Superior temporal gyrus (tissue), 1 donor: ENCODE data around the gene PTHLH.
A peak's percentile ranks its signal among the peaks of the same experiment; 100 is the strongest.

Experiments
- DNase-seq: peaks from one replicate; pipeline ENCODE4 v3.0.0-alpha.2; 2016; ENCODE audit errors: extremely low spot score

The PTHLH gene

GRCh38 chr12:27974735-27975221, 2.2 kb upstream of the PTHLH start:
- no peak for DNase-seq

- DNase-seq = no peak
Measured at GRCh38 chr12:27973487-27973890, 956 bp upstream of the PTHLH start.

GRCh38 chr12:27971606-27972005, 927 bp downstream of the PTHLH start:
- DNase-seq = no peak

- no peak for DNase-seq
Measured at GRCh38 chr12:27971121-27971489, 1.4 kb downstream of the PTHLH start.

GRCh38 chr12:27970401-27971120, 2.0 kb downstream of the PTHLH start:
- DNase-seq = no peak

GRCh38 chr12:27969624-27970400, 2.7 kb downstream of the PTHLH start:
- DNase-seq = peak; percentile 31

GRCh38 chr12:27968972-27969623, 3.4 kb downstream of the PTHLH start:
- no peak for DNase-seq

GRCh38 chr12:27967551-27968054, 4.9 kb downstream of the PTHLH start:
- DNase-seq = no peak

GRCh38 chr12:27966870-27967269, 5.7 kb downstream of the PTHLH start:
- no peak for DNase-seq

GRCh38 chr12:27965966-27966365, 6.6 kb downstream of the PTHLH start:
- DNase-seq = no peak

- no peak for DNase-seq
Measured at GRCh38 chr12:27965411-27965810, 7.1 kb downstream of the PTHLH start.

- DNase-seq = no peak
Measured at GRCh38 chr12:27964123-27964522, 8.4 kb downstream of the PTHLH start.

- DNase-seq = no peak
Measured at GRCh38 chr12:27960821-27961220, 11.7 kb downstream of the PTHLH start.

GRCh38 chr12:27958675-27959074, 13.9 kb downstream of the PTHLH start:
- DNase-seq = no peak

- no peak for DNase-seq
Measured at GRCh38 chr12:27957366-27957765, 15.2 kb downstream of the PTHLH start.

- no peak for DNase-seq
Measured at GRCh38 chr12:27953817-27954216, 18.7 kb downstream of the PTHLH start.

- DNase-seq = no peak
Measured at GRCh38 chr12:27953348-27953747, 19.2 kb downstream of the PTHLH start.

- DNase-seq = no peak
Measured at GRCh38 chr12:27952510-27952909, 20.0 kb downstream of the PTHLH start.

- no peak for DNase-seq
Measured at GRCh38 chr12:27951898-27952297, 20.6 kb downstream of the PTHLH start.

- DNase-seq = no peak
Measured at GRCh38 chr12:27946421-27946820, 26.1 kb downstream of the PTHLH start.

GRCh38 chr12:27940756-27941402, 31.7 kb downstream of the PTHLH start:
- peak; percentile 71 for DNase-seq

GRCh38 chr12:27940245-27940644, 32.3 kb downstream of the PTHLH start:
- DNase-seq = no peak
